ENCODE measurements around the gene LUZP2. TPM values are rescaled to one million over a fixed set of nuclear protein-coding genes. Genes with fewer than 3 reads are reported as not detected.

Gene LUZP2
- total RNA-seq, 4 donors from 2014 or later = under 0.01 TPM; not detected in 3

DNA sequence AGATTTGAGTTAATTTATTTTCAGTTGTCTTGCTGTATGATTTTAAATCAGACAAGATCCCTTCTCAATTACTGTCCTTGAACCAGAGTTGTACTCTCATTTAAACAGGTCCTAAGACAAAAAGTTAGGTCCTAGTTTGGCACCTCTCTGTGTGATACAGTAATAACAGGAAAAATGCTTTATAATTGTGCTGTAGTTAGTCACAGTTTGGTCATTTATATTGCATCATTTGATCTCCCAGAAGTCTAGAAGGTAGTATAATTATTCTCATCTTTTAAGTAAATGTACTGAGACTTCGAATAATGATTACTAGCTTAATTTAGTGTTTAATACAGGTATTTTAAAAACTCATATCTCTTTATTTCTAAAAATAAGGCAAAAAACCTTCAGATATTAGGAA lies 18.1 kb upstream of the LUZP2 start:
- no peak overlapping the region for H3K4me3 ChIP-seq
- H3K9me3 ChIP-seq = peaks cover 0 to 20% (median 0%) of the 10 kb centered on the region in 4 donors
- no peak for DNase-seq (ENCODE audit: low spot score in 2 of 2)
- no peaks in the 10 kb centered on the region for H3K36me3 ChIP-seq
- no peak overlapping the region for H3K27ac ChIP-seq
- WGBS, 2 donors = 92 to 93% methylated on average over 1 of the region's 1 CpG
- no peaks in the 10 kb centered on the region for H3K27me3 ChIP-seq
- no peaks in the 10 kb centered on the region for H3K4me1 ChIP-seq
- TF ChIP-seq CTCF (IDR thresholded peaks at IDR 0.05) (no peak), POLR2A (IDR thresholded peaks at IDR 0.05) (no peak), EP300 (IDR thresholded peaks at IDR 0.05) (no peak)

GRCh38 chr11:24489477-24489876 lies 7.4 kb upstream of the LUZP2 start:
- TF ChIP-seq CTCF (IDR thresholded peaks at IDR 0.05) (no peak), POLR2A (IDR thresholded peaks at IDR 0.05) (no peak), EP300 (IDR thresholded peaks at IDR 0.05) (no peak)
- Histone ChIP-seq H3K27me3 (no peaks in the 10 kb centered on the region), H3K4me3 (no peak overlapping the region), H3K36me3 (no peaks in the 10 kb centered on the region), H3K27ac (no peak overlapping the region), H3K4me1 (no peaks in the 10 kb centered on the region), H3K9me3 (no peaks in the 10 kb centered on the region)
- DNase-seq (ENCODE audit: low spot score in 2 of 2) = no peak
- WGBS, 2 donors = 79 to 91% methylated on average over 4 of the region's 4 CpGs

- H3K27me3 ChIP-seq = peaks cover 0 to 17% of the 10 kb centered on the region in 2 donors
- 2 to 3% methylated on average over 14 of the region's 14 CpGs for WGBS, 2 donors
- no peaks in the 10 kb centered on the region for H3K36me3 ChIP-seq
- peaks cover 0 to 15% (median 0%) of the 10 kb centered on the region in 4 donors for H3K4me1 ChIP-seq
- no peaks in the 10 kb centered on the region for H3K9me3 ChIP-seq
- H3K4me3 ChIP-seq = peak overlapping the region; percentile 2 to 55 (median 41)
- DNase-seq (ENCODE audit: low spot score in 2 of 2) = no peak
- no peak overlapping the region for H3K27ac ChIP-seq
- TF ChIP-seq POLR2A (IDR thresholded peaks at IDR 0.05) (no peak), CTCF (IDR thresholded peaks at IDR 0.05) (no peak), EP300 (IDR thresholded peaks at IDR 0.05) (no peak)
These were observed 492 bp upstream of the LUZP2 start for GRCh38 chr11:24496386-24496735.

DNA sequence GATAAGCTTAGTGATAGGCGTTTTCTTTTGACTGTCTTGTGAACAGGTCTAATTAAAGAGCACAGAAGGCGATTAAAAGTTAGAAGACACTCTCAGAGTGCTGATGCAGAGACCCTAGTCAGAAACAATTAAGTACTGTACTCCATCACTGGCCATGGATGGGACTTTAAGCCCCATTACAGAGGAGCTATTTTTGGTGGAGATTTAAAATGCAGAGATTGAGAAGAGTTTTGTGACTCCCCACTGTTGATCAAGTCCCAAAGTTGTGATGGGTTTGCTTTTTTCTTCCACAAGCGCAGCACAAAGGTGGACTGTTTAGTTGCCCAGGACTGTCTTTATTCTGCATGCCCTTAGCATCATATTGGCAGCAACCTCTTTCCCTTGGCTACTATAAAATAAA lies 978 bp downstream of the LUZP2 start:
- no peaks in the 10 kb centered on the region for H3K9me3 ChIP-seq
- H3K27ac ChIP-seq = no peak overlapping the region
- no peak for DNase-seq (ENCODE audit: low spot score in 2 of 2)
- H3K27me3 ChIP-seq = peaks cover 0 to 17% of the 10 kb centered on the region in 2 donors
- 44 to 61% methylated on average over 3 of the region's 3 CpGs for WGBS, 2 donors
- no peaks in the 10 kb centered on the region for H3K36me3 ChIP-seq
- no peak overlapping the region for H3K4me3 ChIP-seq
- TF ChIP-seq EP300 (IDR thresholded peaks at IDR 0.05) = no peak
- TF ChIP-seq POLR2A (IDR thresholded peaks at IDR 0.05) = no peak
- TF ChIP-seq CTCF (IDR thresholded peaks at IDR 0.05) = no peak
- peaks cover 0 to 15% (median 0%) of the 10 kb centered on the region in 4 donors for H3K4me1 ChIP-seq

GRCh38 chr11:24502425-24502824 lies 5.6 kb downstream of the LUZP2 start:
- H3K9me3 ChIP-seq = no peaks in the 10 kb centered on the region
- WGBS, 2 donors = 84 to 92% methylated on average over 7 of the region's 7 CpGs
- H3K36me3 ChIP-seq = no peaks in the 10 kb centered on the region
- no peak overlapping the region for H3K27ac ChIP-seq
- no peak for TF ChIP-seq EP300 (IDR thresholded peaks at IDR 0.05)
- no peak for TF ChIP-seq CTCF (IDR thresholded peaks at IDR 0.05)
- no peak for TF ChIP-seq POLR2A (IDR thresholded peaks at IDR 0.05)
- no peak for DNase-seq (ENCODE audit: low spot score in 2 of 2)
- H3K4me3 ChIP-seq = no peak overlapping the region
- peaks cover 0 to 4% of the 10 kb centered on the region in 2 donors for H3K27me3 ChIP-seq
- H3K4me1 ChIP-seq = peaks cover 0 to 2% (median 0%) of the 10 kb centered on the region in 4 donors

Measured in tibial nerve (tissue), 4 donors.